Activated T-helper 17 cell treated with anti-CD3 and anti-CD28 coated beads, Interleukin-2, amount 50 U/mL, for 72 hours (primary cell): Measurements from ENCODE around the gene MRRF. TPM values are rescaled to one million over a fixed set of nuclear protein-coding genes. Genes with fewer than 3 reads are reported as not detected.

ENCODE experiments used
- ATAC-seq: fragments of 150-1000 bp; cut with Tn5 transposase; replicated peaks from 2 replicates; pipeline ENCODE4 v1.10.0; 2021; ENCODE audit warnings: mild to moderate bottlenecking, moderate library complexity
- H3K27ac Mint-ChIP-seq: one replicate; pipeline ENCODE4 v1.8.0; 2022; ENCODE audit warnings: mixed read lengths
- H3K27me3 Mint-ChIP-seq: one replicate; pipeline ENCODE4 v1.8.0; 2022; ENCODE audit warnings: mixed read lengths
- H3K36me3 Mint-ChIP-seq: one replicate; pipeline ENCODE4 v1.8.0; 2022; ENCODE audit warnings: low read depth, mild to moderate bottlenecking, mixed read lengths
- H3K4me1 Mint-ChIP-seq: one replicate; pipeline ENCODE4 v1.8.0; 2022; ENCODE audit warnings: mixed read lengths
- H3K4me3 Mint-ChIP-seq: one replicate; pipeline ENCODE4 v1.8.0; 2022; ENCODE audit warnings: mild to moderate bottlenecking, mixed read lengths
- H3K9me3 Mint-ChIP-seq: one replicate; pipeline ENCODE4 v1.8.0; 2022; ENCODE audit warnings: mixed read lengths
- total RNA-seq, 2 donors: library from RNA; stranded (reverse); gene quantifications; one replicate each; pipeline ENCODE4 v1.2.3, GENCODE V29; 2022

Gene MRRF
- total RNA-seq, 2 donors from 2014 or later, result 42.7 to 51.3 TPM

DNA sequence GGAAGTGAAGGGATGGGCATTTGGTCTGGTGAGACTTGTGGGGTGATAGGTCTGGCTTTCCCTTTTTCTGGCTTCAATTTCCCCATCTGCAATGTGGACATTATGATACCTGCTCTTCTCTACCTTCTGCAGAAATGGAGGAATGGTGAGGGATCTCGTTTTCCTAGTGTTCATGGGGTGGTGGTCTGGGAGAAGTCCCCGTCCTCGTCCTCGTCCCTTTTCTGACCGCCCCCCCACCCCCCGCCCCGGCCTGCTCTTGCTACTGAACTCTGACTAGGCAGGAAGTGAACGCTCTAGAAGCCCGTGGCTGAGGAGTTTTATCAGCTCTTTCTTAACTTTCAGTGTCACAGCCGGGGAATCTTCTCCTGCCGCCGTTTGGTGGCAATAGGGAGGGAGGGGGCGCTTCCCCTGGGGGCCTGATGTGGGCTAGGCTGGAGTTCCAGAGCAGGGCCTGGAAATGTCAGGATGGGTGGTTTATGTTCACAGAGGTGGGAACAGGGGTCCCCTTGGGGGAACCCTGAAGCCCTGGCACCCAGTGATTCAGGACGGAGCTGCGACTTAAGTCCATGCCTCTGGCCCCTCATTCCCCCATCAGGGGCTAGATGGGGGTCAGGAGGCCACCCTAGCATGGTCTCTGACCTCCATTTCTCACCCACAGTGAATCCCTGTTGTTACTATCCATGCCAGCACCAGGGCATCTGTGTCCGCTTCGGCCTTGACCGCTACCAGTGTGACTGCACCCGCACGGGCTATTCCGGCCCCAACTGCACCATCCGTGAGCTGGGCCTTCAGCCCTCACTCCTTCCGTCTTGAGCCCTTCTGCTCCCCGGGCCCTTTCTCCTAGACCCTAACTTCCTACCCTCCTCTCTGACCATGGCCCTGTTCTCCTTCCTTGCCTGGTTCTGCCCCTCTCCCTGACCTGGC, 112.8 kb downstream of the MRRF start:
- Mint-ChIP-seq H3K27ac (no peak overlapping the region), H3K27me3 (peaks cover 12% of the 10 kb centered on the region), H3K9me3 (no peaks in the 10 kb centered on the region), H3K4me1 (no peaks in the 10 kb centered on the region), H3K4me3 (no peak overlapping the region), H3K36me3 (no peaks in the 10 kb centered on the region)
- ATAC-seq, result no peak

DNA sequence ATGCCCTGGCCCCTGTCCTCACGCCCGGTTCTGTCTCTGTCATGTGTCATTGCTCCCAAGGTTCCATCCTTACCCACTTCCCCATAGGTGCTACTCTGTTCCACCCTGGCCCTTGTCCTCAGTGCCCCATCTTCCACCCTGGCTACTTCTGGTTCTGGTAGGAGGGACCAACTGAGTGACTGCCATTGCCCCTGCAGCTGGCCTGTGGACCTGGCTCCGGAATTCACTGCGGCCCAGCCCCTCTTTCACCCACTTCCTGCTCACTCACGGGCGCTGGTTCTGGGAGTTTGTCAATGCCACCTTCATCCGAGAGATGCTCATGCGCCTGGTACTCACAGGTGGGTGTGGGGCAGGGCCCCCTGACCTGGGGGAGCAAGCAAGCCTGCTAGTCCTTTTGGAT, 113.6 kb downstream of the MRRF start:
- Mint-ChIP-seq H3K27ac (no peak overlapping the region), H3K4me1 (peaks cover 5% of the 10 kb centered on the region), H3K4me3 (no peak overlapping the region), H3K27me3 (peaks cover 10% of the 10 kb centered on the region), H3K9me3 (no peaks in the 10 kb centered on the region), H3K36me3 (no peaks in the 10 kb centered on the region)
- no peak for ATAC-seq

DNA sequence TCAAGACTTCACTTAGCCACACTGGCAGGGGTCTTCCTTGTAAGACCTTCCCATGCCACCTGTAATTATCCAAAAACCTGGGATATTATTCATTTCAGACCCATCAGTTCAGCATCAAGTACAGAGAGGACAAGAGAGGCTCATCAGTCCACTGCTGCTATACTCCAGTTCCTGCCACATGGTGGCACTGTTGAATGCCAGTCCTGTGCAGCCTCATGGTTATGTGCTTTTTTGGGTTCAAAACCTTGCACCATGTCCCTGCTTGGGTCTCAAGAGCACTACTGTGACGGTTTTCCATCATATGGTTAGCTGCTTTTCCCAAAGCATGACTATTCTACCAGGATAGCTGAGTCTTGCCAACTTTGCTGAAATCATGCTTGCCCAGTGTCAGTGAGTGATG, 114.7 kb downstream of the MRRF start:
- Mint-ChIP-seq H3K27me3 (peaks cover 10% of the 10 kb centered on the region), H3K4me1 (peaks cover 5% of the 10 kb centered on the region), H3K27ac (no peak overlapping the region), H3K36me3 (no peaks in the 10 kb centered on the region), H3K4me3 (no peak overlapping the region), H3K9me3 (no peaks in the 10 kb centered on the region)
- ATAC-seq, result no peak

DNA sequence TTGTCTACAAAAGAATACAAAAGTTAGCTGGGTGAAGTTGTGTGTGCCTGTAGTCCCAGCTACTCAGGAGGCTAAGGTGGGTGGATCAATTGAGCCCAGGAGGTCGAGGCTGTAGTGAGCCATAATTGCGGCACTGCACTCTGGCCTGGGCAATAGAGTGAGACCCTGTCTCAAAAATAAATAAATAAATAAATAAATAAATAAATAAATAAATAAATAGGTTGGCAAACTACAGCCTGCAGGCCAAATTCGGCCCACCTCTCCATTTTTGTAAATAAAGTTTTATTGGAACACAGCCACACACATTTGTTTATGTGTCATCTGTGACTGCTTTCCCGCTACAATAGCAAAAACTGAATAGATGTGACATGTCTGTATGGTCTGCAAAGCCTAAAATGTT, 115.6 kb downstream of the MRRF start:
- Mint-ChIP-seq H3K4me3 (no peak overlapping the region), H3K36me3 (no peaks in the 10 kb centered on the region), H3K4me1 (peaks cover 5% of the 10 kb centered on the region), H3K27me3 (peaks cover 10% of the 10 kb centered on the region), H3K27ac (no peak overlapping the region), H3K9me3 (no peaks in the 10 kb centered on the region)
- no peak for ATAC-seq

Other genes with a start within 250 kb of the MRRF start
- gene TTLL11, start 171.6 kb upstream of the MRRF start, total RNA-seq, result 1 to 10 TPM; 2.6 to 3.9 TPM
- gene NDUFA8, start 105.1 kb upstream of the MRRF start, total RNA-seq, result 10 to 100 TPM; 36.8 to 59.0 TPM
- gene MORN5, start 105.0 kb upstream of the MRRF start, total RNA-seq, result not detected
- gene LHX6, start 35.9 kb upstream of the MRRF start, total RNA-seq, result not detected
- gene RBM18, start within 50 bp of the MRRF start, total RNA-seq, result 10 to 100 TPM; 25.7 to 36.1 TPM
- gene PTGS1, start 106.1 kb downstream of the MRRF start, total RNA-seq, result under 1 TPM; 0.13 to 0.37 TPM
- not detected for gene OR1J1, start 213.0 kb downstream of the MRRF start, total RNA-seq
- not detected for gene OR1J2, start 245.9 kb downstream of the MRRF start, total RNA-seq